Stimulated activated CD4-positive, alpha-beta T cell treated with anti-CD3 and anti-CD28 coated beads, Interleukin-15, amount 100 ng/mL, for 24 hours (primary cell): ENCODE measurements around the gene RCHY1.
A peak's percentile ranks its signal among the peaks of the same experiment; 100 is the strongest.
"Not testable (repeated sequence)": the region's sequence is repeated elsewhere in the genome, so short reads cannot be mapped to it uniquely, and the experiment has no call there.

Experiments
- DNase-seq: peaks from one replicate; pipeline ENCODE4 v3.0.0-alpha.2; 2020

Gene RCHY1

DNA sequence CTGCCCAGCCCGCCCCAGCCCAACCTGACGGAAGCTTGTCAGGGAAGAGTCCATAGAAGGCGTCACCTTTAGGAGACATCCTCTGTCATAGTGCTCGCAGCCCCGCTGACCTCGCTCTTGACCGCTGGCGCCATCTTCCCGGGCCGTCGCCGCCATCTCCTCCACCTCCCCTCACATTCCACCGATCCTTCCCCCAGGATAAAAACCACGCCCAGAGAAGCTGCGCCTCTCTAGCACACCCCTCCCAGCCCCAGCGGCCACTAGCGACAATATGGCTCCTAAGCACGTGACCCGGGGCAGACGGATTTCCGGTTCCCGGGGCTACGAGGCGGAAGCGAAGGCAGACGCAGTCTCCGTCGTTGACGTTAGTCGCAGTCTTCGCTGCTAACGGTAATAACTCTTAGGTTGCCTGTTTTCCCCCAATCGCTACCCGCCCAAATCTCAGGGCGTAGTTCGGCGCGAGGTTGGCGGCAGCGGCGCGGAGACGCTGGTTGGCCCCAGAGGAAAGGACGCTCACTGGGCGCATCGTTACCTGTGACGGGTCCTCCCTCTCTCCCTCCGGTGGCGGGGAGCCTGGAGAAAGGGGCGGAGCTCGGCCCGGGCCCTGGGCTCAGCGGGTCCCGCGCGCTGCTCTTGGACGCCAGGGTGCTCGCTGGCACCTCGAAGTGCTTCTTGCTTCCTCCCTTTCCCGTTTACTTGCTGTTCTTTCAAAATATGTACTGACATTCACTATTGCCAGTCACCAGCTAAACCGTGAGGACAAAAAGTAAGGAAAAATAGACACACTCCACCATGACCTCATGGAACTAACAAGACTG is at the start of gene RCHY1, which contains the start of gene THAP6:
RCHY1 (minus strand) TSS at position 273 of the 818 bp plus-strand sequence; CDS start at position 156, 117 bp downstream.
THAP6 (plus strand) TSS at position 343 of the 818 bp plus-strand sequence. CDS start 980 bp downstream, outside the sequence.
- peak; percentile 96 for DNase-seq

DNA sequence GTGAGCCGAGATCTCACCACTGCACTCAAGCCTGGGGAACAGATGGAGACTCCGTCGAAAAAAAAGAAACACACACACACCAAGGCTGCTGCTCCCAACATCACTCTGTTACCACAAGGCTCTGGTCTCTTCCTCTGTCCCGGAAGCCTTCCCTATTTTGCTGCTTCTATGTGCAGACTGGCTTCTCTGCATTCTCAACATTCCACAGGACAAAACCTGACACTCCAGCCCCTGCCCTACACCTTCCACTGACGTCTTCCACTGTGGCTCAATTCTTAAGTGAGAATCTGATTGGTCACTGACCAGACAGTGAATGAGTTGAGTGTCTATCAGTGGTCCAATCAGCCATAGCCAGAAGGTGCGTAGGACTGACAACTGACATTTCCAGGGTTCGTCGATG is 47.6 kb upstream of the RCHY1 start:
- no peak for DNase-seq

DNA sequence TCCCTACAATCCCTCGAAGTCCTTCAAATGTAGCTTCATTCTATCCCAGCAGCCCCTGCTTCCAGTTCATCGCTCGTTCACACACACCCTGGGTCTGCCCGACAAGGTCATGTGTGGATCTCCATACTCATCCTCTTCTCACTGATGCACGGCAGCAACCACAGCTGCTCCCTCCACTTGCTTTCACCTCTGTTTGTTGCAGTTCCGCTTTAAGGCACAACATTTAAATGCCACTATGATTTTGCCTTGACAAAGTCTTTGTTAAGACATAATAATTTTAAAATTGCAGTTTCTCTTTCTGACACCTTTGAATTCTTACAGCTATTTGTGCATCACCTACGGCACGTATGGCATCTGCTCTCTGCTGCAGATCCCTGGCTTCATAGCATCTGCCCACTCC is 43.5 kb upstream of the RCHY1 start:
- no peak for DNase-seq

DNA sequence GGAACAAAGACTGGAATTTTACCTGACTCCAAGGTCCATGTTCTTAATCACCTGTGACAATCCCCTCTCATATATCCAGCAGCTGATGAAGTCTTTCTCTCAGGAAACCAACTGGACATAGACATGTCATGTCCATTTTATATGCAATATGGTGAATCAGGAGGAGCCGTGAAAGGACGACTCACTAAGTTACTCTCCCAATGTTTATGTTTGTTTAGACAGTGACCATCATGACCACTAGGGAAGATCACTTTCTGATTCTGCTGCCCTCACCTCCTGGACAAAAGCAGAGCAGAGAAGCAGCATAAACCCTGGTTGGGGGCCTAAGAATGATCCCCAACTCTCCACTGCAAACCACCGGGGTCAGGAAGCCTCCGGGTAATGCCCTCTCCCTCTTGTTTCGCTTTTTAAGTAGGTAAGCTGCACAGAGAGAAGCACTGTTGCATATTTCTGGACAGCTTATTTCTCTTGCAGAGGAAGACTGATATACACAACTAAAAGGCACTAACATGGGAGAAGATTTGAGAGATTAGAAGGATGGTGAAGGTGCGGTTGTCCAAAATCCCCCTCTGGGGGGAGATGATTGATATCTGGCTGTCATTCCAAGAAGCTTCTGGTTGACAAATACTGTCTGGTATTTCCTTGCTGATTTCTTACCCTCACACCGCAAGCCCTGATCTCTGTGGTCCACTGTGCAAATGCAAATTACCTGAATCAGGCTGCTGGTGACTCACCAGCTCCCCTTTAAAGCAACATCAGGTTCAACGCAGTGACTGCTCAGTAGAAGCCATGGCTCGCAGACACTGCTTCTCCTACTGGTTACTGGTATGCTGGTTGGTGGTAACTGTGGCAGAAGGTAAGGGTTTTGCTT is 41.3 kb upstream of the RCHY1 start, which contains the start of gene ODAPH:
ODAPH (plus strand) TSS at position 773 of the 871 bp plus-strand sequence; CDS start at position 790, 17 bp downstream.
- DNase-seq: peak; percentile 26

DNA sequence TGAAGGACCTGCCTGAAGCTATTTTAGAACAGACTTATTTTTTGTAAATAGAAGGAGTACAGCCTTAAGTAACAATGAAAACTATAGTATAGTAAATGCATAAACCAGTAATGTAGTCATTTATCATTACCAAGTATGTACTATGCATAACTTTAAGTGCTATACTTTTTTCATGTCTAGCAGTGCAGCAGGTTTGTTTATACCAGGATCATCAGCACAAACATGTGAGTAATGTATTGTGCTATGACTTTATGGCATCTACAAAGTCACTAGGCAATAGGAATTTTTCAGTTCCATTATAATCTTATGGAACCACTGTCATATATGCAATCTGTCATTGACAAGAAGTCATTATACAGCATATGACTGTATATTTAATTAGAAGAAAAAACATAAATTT is 38.2 kb upstream of the RCHY1 start:
- no peak for DNase-seq

DNA sequence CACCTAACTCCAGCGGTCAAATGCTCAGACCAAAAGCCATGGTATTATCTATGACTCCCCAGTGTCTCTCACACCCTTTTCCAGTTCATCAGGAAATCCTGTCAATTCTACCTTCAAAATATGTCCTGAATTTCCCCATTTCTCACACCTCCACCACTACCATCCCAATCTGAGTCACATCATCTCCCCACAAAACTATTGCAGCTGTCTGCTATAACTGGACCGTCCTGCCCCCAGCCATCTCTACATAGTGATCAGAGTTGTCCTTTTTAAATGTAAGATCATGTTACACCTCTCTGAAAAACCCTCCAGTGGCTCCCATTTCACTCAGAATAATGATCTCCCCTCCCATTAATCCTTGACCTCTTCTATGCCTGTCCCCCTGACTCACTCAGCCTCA is 34.8 kb upstream of the RCHY1 start:
- DNase-seq: no peak

DNA sequence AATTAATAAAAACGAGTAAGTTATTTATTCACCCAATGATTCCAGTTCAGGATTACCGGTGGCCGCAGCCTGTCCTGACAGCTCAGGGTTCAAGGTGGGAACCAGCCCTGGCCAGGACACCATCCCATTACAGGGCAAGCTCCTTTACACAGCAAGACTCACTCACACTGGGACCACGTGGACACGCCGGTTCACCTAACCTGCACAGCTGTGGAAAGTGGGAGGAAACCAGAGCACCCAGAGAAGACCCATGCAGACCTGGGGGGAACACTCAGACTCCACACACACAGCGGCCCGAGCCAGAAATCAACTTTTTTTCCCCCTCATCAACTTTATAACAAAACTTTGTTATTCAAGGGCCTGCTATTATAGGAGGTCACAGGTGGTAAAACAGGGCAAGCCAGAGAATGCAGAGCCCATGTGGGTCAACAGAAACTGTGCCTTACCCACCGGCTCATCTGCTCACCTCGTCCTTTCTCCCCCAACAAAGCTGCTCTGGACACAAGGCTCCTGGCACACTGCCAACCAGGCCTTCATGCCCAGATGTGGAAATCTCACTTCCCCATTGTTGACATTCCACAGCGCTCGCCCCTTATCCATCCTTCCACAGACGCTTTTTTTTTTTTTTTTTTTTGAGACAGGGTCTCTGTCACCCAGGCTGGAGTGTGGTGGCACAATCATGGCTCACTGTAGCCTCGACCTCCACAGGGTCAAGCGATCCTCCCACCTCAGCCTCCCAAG is 33.6 kb upstream of the RCHY1 start:
- no peak for DNase-seq

DNA sequence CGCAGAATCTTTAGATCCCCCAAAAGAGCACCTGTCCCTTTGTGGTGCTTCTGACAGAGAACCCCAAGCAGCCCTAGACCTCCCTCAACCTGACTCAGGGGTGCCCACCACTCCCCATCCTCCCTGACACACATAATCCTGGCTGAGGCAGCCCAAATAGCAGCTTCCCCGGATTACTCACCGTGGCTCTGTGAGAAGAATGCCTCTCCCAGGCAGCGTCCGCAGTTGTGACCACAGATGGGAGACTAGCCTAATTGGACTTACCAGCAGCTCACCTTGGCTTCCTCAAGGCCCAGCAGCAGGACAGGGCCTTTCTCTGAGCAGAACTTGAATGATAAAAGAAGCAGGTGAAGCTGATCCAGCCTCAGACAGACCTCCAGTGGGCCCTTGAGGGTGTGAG is 31.3 kb upstream of the RCHY1 start:
- DNase-seq: no peak

DNA sequence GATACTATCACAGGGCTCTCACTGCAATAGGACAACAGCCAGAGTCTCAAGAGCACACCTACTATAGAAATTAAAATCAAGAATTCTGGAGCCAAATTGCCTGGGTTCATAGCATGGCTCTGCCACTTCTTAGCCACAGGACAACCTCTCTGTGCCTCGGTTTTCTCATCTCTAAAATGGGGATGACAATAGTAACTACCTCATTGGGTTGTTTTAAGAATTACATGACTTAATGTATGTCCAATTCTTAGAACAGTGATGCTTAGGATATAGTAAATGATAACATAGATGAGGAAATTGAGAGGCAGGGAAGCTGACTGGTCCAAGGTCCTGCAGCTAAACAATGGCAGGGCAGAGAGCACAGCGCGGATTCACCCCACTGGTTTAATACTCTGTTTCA is 30.7 kb upstream of the RCHY1 start:
- no peak for DNase-seq

DNA sequence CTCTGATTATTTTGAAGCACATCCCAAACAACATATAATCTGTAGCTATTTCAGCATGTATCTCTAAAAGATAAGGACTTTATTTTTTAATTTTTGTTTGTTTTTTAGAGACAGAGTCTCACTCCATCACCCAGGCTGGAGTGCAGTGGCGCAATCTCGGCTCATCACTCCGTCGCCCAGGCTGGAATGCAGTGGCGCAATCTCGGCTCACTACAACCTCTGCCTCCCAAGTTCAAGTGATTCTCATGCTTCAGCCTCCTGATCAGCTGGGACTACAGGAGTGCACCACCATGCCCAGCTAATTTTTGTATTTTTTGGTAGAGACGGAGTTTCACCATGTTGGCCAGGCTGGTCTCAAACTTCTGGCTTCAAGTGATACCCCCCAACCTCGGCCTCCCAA is 30.0 kb upstream of the RCHY1 start:
- DNase-seq: not testable (repeated sequence)

DNA sequence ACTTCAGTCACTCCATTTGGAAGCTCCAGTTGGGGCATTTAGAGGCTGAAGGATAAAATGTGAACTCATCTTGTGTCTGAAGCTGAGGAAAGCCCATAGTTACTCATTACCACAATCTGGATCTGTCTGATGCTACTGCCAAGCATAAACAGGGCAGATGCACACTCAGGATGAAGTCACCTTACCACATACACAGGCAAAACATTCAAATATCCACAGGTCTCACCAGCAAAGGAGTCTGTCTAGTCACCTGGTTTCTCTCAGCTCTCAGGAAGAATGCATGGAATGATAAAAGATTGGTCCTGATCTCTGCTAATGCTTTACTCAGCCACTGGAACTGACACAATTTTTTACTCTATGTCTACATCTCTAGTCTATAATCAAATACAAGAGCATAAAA is 28.6 kb upstream of the RCHY1 start:
- no peak for DNase-seq

DNA sequence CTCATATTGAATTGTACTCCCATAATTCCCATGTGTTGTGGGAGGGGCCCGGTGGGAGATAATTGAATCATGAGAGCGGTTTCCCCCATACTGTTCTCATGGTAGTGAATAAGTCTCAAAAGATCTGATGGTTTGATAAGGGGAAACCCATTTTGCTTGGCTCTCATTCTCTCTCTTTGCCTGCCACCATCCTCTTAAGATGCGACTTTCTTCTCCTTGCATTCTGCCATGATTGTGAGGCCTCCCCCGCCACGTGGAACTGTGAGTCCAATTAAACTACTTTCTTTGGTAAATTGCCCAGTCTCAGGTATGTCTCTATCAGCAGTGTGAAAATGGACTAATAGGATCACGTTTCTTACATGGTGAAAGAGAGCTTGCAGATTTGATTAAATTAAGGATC is 23.1 kb upstream of the RCHY1 start:
- DNase-seq: not testable (repeated sequence)

DNA sequence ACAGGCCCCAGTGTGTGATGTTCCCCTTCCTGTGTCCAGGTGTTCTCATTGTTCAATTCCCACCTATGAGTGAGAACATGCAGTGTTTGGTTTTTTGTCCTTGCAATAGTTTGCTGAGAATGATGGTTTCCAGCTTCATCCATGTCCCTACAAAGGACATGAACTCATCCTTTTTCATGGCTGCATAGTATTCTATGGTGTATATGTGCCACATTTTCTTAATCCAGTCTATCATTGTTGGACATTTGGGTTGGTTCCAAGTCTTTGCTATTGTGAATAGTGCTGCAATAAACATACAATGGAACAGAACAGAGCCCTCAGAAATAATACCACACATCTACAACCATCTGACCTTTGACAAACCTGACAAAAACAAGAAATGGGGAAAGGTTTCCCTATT is 19.7 kb upstream of the RCHY1 start:
- DNase-seq: not testable (repeated sequence)

DNA sequence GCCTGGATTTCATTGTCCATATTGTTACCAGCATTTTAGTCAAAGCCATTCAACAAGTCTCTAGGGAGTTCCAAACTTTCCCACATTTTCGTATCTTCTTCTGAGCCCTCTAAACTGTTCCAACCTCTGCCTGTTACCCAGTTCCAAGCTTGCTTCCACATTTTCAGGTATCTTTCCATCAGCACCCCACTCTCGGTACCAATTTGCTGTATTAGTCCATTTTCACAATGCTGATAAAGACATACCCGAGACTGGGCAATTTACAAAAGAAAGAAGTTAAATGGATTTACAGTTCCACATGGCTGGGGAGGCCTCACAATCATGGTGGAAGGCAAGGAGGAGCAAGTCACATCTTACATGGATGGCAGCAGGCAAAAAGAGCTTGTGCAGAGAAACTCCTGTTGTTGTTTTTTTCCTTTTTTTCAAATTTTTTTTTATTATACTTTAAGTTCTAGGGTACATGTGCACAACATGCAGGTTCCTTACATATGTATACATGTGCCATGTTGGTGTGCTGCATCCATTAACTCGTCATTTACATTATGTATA is 19.2 kb upstream of the RCHY1 start:
- not testable (repeated sequence) for DNase-seq

DNA sequence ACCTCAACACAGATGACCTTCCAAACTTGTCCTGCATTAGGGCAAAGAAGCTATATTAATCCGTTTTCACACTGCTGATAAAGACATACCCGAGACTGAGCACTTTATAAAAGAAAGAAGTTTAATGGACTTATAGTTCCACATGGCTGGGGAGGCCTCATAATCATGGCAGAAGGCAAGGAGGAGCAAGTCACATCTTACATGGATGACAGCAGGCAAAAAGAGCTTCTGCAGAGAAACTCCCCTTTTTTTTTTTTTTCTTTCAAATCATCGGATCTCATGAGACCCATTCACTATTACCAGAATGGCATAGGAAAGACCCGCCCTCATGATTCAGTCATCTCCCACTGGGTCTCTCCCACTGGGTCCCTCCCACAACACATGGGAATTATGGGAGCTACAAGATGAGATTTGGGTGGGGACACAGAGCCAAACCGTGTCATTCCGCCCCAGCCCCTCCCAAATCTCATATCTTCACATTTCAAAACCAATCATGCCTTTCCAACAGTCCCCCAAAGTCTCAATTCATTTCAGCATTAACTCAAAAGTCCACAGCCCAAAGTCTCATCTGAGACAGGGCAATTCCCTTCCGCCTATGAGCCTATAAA is 17.4 kb upstream of the RCHY1 start:
- DNase-seq: not testable (repeated sequence)

DNA sequence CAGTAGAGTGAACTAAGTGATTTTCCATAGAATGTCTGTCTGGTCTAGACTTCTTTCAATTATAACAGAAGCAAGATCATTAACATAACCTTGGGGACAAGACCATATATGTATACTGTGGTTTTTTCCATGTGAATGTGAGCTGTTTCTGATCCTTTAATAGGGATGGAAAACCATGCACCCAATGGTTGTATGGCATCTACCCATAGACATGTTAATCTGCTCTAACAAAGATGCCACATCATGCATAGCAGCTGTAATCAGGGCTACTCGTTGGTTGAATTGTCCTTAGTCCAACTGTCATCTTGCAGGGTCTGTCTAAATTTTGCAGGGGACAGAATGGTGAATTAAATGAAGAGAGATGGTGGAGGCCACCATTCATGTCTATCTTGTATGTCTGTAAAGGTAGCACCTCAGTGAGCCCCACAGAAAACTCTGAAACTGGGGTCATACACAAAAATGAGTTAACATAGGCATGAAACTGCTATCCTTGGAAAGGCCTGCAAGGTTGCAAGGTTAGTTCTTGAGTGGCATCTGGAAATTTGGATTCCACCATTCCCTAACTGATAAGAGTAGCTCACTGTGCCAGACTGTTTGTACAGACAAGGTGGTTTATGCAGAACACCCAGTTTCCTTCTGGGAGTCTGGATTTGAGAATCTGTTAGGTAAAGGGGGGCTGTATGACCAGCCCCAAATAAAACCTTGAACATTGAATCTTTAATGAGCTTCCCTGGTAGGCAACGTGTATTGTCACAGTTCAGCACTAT is 16.5 kb upstream of the RCHY1 start:
- no peak for DNase-seq

DNA sequence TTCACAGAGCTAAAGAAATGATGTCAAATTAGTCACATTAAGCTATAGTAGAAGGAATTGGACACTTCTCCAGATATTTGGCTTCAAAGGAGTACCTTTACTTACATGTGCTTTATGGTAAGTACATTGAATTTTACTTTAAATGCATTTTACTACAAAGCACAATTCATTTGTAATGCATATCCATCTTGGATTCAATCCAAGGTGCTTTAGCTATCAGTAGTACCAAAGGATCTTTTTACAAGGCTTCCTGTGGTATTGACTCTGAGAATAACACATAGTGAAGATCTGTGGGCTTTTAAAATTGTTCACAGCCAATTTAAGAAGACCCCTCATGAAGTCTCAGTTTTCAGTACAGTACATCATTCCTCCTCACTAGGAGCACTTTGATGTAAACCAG is 13.3 kb upstream of the RCHY1 start:
- no peak for DNase-seq

DNA sequence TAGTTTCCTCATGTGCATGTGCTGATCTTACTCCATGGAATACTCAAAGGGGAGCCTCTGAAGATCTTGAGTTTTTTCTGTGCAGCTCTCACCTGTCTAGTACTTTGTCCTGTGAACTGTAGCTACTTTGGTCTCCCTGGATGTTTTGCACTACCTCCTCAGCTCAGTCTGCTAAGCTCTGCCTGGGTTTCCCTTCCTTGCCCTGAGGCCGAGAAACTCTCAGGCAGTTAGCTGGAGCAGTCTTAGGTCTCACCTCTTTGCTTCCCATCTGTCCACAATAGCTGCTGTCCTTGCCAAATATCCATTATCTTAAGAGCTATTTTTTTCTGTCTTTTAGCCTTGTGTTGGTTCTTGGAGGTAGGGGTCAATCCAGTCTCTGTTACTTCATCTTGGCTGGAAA is 11.7 kb upstream of the RCHY1 start:
- no peak for DNase-seq

DNA sequence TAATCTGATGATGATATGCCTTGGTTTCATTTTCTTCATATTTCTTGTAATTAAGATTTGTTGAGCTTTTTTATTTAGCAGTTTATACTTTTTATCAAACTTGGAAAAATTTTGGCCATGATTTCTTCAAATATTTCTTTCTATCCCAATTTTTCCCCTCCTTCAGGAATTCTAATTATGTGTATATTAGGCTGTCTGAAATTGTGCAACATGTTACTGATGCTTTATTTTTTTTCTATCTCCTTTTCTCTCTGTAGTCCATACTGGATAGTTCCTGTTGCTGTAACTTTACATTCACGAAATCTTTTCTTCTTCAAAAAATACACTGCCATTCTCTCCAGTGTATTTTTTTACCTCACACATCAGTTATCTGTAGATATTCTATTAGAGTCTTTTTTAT is 10.9 kb upstream of the RCHY1 start:
- no peak for DNase-seq

DNA sequence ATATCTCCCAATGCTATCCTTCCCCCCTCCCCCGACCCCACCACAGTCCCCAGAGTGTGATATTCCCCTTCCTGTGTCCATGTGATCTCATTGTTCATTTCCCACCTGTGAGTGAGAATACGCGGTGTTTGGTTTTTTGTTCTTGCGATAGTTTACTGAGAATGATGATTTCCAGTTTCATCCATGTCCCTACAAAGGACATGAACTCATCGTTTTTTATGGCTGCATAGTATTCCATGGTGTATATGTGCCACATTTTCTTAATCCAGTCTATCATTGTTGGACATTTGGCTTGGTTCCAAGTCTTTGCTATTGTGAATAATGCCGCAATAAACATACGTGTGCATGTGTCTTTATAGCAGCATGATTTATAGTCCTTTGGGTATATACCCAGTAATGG is 5.2 kb upstream of the RCHY1 start:
- not testable (repeated sequence) for DNase-seq

DNA sequence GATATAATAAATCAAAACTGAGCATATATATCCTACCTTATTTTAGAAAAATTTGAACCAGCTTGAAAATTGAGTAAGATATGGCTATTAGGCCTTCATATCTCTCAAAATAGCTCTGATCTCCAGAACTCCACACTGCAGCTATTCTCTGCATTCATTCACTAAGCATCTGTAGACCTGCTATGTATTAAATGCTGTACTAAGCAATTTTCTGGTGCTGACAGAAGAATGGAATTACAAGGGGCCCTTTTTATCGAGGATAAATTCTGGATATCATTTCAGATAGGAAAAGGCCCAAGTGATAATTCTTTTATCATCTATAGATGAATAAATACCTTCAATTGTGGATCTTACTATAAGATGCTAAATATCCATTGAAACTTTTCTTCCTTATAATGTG is 1.9 kb upstream of the RCHY1 start:
- DNase-seq: no peak
